DMS153 treated with DMSO at 0.1 percent for 48 hours (cell line): Measurements from ENCODE around the gene RASSF5.
"Not testable (repeated sequence)": the region's sequence is repeated elsewhere in the genome, so short reads cannot be mapped to it uniquely, and the experiment has no call there.

Experiments
- DNase-seq: peaks from one replicate; lab custom pipeline; 2025; ENCODE audit not compliant: unreplicated experiment; lab: John Stamatoyannopoulos, UW

The RASSF5 gene

GRCh38 chr1:206626396-206626795, 119.1 kb downstream of the RASSF5 start:
- not testable (repeated sequence) for DNase-seq

- no peak for DNase-seq
Measured at GRCh38 chr1:206628916-206629315, 121.6 kb downstream of the RASSF5 start.

- peak; percentile 61 for DNase-seq
Measured at GRCh38 chr1:206631085-206631509, 123.8 kb downstream of the RASSF5 start.

- no peak for DNase-seq
Measured at GRCh38 chr1:206633708-206634121, 126.4 kb downstream of the RASSF5 start.

- peak; percentile 94 for DNase-seq
Measured at GRCh38 chr1:206634365-206635079, 127.2 kb downstream of the RASSF5 start.

DNA sequence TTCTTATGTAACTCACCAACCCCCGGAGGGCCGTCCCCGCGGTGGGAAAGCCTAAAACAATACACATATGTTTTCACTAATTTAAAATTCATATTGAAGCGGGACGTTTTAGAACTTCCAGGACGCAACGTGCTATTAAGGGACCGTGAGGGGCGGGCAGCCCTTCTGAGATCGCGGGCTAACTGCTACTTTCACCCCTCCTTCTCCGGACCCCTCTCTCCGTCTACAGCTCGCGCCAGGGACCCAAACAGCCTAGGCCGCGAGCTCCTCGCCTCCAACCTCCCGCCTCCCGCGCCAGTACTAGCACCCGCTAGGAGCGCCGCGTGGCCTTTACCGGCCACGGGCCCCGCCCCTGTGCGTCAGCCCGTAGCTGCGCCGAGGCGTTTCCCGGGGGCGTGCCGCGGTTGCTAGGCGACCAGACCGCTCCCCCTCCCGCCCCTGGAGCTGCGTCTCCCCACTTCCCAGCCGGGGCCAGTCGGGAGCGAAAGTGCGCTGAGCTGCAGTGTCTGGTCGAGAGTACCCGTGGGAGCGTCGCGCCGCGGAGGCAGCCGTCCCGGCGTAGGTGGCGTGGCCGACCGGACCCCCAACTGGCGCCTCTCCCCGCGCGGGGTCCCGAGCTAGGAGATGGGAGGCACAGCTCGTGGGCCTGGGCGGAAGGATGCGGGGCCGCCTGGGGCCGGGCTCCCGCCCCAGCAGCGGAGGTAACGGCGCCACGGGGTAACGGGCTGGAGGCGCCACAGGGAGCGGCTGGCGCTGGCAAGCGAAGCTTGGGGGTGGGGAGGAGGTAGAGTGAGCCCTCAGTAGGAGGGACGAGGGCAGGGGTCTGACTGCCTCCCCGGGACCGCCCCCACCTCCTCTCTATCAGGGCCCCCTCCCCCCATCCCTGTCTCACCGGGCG, 128.0 kb downstream of the RASSF5 start, which contains the start of gene DYRK3:
Gene DYRK3 (plus strand): TSS at position 457 of the 898 bp plus-strand sequence. CDS start 168 bp downstream, at position 625.
- peak; percentile 96 for DNase-seq

- no peak for DNase-seq
Measured at GRCh38 chr1:206635978-206636345, 128.6 kb downstream of the RASSF5 start.

- no peak for DNase-seq
Measured at GRCh38 chr1:206636671-206637070, 129.3 kb downstream of the RASSF5 start.

DNA sequence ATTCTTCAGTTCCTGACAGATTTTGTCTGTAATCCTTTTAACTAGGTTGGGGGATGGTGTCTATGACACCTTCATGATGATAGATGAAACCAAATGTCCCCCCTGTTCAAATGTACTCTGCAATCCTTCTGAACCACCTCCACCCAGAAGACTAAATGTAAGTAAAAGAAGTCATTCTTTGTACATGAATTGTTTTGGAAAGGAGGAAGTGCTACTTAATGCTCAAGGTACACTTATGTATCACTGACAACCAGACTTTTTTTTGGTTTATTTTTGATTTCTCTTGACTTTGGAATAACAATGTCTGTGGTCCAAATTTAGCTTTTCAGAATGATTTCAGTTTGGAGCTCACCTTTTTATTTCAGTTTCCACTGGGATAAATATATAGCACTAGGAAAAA, 130.3 kb downstream of the RASSF5 start:
- DNase-seq, result no peak
